ENCODE results near the gene FHIT. TPM values are rescaled to one million over a fixed set of nuclear protein-coding genes. Genes with fewer than 3 reads are reported as not detected.

The FHIT gene
- polyA plus RNA-seq, 1 of the 3 experiments (the other 2 are of a cell fraction): 0.41 TPM

DNA sequence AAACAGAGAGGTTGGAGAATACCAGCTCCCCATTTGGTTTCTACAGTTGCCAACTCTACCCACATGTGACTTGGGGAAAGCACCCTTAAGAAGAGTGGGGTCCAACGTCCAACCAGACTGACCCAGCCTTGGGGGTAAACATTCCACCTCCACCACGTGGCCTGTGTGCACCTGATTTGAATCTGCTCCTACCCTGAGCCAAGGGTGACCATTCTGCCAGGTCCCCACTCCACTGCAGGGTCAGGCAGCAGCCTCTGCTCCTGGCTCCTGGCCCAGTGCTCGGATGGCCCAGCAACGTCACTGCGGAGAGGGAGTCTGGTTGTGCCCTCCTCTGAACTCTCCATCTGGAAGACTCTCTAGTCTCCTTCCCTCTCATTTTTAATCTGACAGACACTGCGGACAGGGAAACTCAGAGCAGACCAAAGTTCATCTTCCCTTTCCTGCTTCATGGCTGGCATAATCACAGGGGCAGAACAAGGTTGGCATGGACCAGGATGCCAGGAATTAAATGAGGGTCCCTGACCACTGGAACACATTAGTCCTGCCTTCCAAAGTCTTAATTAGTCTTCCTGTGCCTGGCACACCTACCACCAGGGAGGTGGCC, 29.4 kb downstream of the FHIT start:
- no peak for DNase-seq
- Histone ChIP-seq H3F3A (replicated peaks; ENCODE audit: insufficient read depth) (no peaks in the 10 kb centered on the region), H3K79me2 (ENCODE audit: insufficient read depth) (no peaks in the 10 kb centered on the region), H3K27me3 (ENCODE audit: insufficient read depth) (no peaks in the 10 kb centered on the region), H3K9me3 (no peaks in the 10 kb centered on the region), H3K4me1 (ENCODE audit: control insufficient read depth in 1 of 2, insufficient read depth in 2 of 2, low read depth in 1 of 2, low read length in 1 of 2) (peaks cover 0 to 15% of the 10 kb centered on the region in 2 experiments; a peak in 1 of 4 replicates), H4K20me1 (ENCODE audit: insufficient read depth) (no peaks in the 10 kb centered on the region), H3K36me3 (replicated peaks in 1 of 2; ENCODE audit: control insufficient read depth in 1 of 2, insufficient read depth in 2 of 2, low read length in 1 of 2) (no peaks in the 10 kb centered on the region), H3K27ac (ENCODE audit: low read depth in 2 of 2, low read length in 1 of 2) (no peak overlapping the region), H3K9ac (no peak overlapping the region), H3K4me2 (no peak overlapping the region), H3K9me2 (no peaks in the 10 kb centered on the region), H3K4me3 (ENCODE audit: low read depth in 2 of 2, low read length in 1 of 2) (no peak overlapping the region), H2AFZ (ENCODE audit: low read depth) (no peak overlapping the region)
- TF ChIP-seq JUND (IDR thresholded peaks at IDR 0.05): no peak
- TF ChIP-seq NRF1 (IDR thresholded peaks at IDR 0.05; ENCODE audit: low read depth, low read length): no peak
- TF ChIP-seq TCF12 (IDR thresholded peaks at IDR 0.05): no peak
- TF ChIP-seq EP300 (IDR thresholded peaks at IDR 0.05; ENCODE audit: borderline replicate concordance in 1 of 2, low read depth in 1 of 2, low read length in 1 of 2): no peak
- TF ChIP-seq TAF1 (IDR thresholded peaks at IDR 0.05; ENCODE audit: borderline replicate concordance, low read depth, low read length): no peak
- no peak for TF ChIP-seq TEAD4 (IDR thresholded peaks at IDR 0.05; ENCODE audit: borderline replicate concordance, insufficient read depth)
- no peak for TF ChIP-seq FOXM1 (IDR thresholded peaks at IDR 0.05; ENCODE audit: low read depth)
- no peak for TF ChIP-seq RFX5 (IDR thresholded peaks at IDR 0.05; ENCODE audit: low read length)
- no peak for TF ChIP-seq YY1 (IDR thresholded peaks at IDR 0.05; ENCODE audit: low read depth)
- TF ChIP-seq, protein P1, sequence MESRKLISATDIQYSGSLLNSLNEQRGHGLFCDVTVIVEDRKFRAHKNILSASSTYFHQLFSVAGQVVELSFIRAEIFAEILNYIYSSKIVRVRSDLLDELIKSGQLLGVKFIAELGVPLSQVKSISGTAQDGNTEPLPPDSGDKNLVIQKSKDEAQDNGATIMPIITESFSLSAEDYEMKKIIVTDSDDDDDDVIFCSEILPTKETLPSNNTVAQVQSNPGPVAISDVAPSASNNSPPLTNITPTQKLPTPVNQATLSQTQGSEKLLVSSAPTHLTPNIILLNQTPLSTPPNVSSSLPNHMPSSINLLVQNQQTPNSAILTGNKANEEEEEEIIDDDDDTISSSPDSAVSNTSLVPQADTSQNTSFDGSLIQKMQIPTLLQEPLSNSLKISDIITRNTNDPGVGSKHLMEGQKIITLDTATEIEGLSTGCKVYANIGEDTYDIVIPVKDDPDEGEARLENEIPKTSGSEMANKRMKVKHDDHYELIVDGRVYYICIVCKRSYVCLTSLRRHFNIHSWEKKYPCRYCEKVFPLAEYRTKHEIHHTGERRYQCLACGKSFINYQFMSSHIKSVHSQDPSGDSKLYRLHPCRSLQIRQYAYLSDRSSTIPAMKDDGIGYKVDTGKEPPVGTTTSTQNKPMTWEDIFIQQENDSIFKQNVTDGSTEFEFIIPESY (IDR thresholded peaks at IDR 0.05; ENCODE audit: borderline replicate concordance, low read depth): no peak
- TF ChIP-seq, protein P2, sequence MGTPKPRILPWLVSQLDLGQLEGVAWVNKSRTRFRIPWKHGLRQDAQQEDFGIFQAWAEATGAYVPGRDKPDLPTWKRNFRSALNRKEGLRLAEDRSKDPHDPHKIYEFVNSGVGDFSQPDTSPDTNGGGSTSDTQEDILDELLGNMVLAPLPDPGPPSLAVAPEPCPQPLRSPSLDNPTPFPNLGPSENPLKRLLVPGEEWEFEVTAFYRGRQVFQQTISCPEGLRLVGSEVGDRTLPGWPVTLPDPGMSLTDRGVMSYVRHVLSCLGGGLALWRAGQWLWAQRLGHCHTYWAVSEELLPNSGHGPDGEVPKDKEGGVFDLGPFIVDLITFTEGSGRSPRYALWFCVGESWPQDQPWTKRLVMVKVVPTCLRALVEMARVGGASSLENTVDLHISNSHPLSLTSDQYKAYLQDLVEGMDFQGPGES (IDR thresholded peaks at IDR 0.05; ENCODE audit: low read depth, low read length): no peak
- no peak for TF ChIP-seq RCOR1 (IDR thresholded peaks at IDR 0.05; ENCODE audit: low read length)
- TF ChIP-seq, protein P3, sequence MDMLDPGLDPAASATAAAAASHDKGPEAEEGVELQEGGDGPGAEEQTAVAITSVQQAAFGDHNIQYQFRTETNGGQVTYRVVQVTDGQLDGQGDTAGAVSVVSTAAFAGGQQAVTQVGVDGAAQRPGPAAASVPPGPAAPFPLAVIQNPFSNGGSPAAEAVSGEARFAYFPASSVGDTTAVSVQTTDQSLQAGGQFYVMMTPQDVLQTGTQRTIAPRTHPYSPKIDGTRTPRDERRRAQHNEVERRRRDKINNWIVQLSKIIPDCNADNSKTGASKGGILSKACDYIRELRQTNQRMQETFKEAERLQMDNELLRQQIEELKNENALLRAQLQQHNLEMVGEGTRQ (IDR thresholded peaks at IDR 0.05; ENCODE audit: borderline replicate concordance, low read depth, low read length): no peak
- WGBS (ENCODE audit: low lambda C conversion rate): 88% methylated on average over 4 of the region's 6 CpGs
- ChIA-PET POLR2A (no interaction called here), CTCF (no interaction called here)

DNA sequence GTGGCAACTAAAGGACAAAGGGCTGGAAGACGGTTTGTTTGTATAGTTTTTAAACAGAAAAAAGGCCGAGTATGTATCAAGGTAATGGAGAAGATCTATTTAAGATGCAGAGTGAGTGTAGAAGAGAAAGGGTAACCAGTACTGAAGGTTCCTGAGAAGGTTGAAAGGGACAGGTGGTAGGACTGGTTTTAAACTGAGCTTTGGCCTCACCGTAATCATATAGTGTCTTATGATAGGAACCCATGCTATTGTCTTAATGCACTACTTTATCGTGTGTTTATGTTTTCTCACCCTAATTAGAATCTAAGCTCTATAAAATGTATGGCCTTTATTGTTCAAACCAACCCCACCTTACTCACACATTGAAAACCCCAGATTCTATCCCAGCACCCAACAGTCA, 32.7 kb downstream of the FHIT start:
- Histone ChIP-seq H3K9me2 (no peaks in the 10 kb centered on the region), H3K27ac (ENCODE audit: low read depth in 2 of 2, low read length in 1 of 2) (no peak overlapping the region), H3K4me3 (ENCODE audit: low read depth in 2 of 2, low read length in 1 of 2) (no peak overlapping the region), H3F3A (replicated peaks; ENCODE audit: insufficient read depth) (no peaks in the 10 kb centered on the region), H3K4me1 (ENCODE audit: control insufficient read depth in 1 of 2, insufficient read depth in 2 of 2, low read depth in 1 of 2, low read length in 1 of 2) (peaks cover 0 to 13% of the 10 kb centered on the region in 2 experiments; a peak in 1 of 4 replicates), H3K9me3 (no peaks in the 10 kb centered on the region), H3K27me3 (ENCODE audit: insufficient read depth) (no peaks in the 10 kb centered on the region), H3K36me3 (replicated peaks in 1 of 2; ENCODE audit: control insufficient read depth in 1 of 2, insufficient read depth in 2 of 2, low read length in 1 of 2) (no peaks in the 10 kb centered on the region), H3K79me2 (ENCODE audit: insufficient read depth) (no peaks in the 10 kb centered on the region), H4K20me1 (ENCODE audit: insufficient read depth) (no peaks in the 10 kb centered on the region), H3K9ac (no peak overlapping the region), H3K4me2 (no peak overlapping the region), H2AFZ (ENCODE audit: low read depth) (no peak overlapping the region)
- CTCF ChIA-PET: no interaction called here
- WGBS (ENCODE audit: low lambda C conversion rate): 51% methylated on average over 4 of the region's 4 CpGs
- no peak for DNase-seq
- TF ChIP-seq, protein P4, sequence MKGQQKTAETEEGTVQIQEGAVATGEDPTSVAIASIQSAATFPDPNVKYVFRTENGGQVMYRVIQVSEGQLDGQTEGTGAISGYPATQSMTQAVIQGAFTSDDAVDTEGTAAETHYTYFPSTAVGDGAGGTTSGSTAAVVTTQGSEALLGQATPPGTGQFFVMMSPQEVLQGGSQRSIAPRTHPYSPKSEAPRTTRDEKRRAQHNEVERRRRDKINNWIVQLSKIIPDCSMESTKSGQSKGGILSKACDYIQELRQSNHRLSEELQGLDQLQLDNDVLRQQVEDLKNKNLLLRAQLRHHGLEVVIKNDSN (IDR thresholded peaks at IDR 0.05; ENCODE audit: borderline replicate concordance, low read depth): no peak
- TF ChIP-seq GATA2 (CRISPR knock-in tag; IDR thresholded peaks at IDR 0.05): no peak
- no peak for TF ChIP-seq RXRA (IDR thresholded peaks at IDR 0.05; ENCODE audit: borderline replicate concordance, low read depth)
- no peak for TF ChIP-seq NFIC (IDR thresholded peaks at IDR 0.05; ENCODE audit: borderline replicate concordance)
- TF ChIP-seq NRF1 (IDR thresholded peaks at IDR 0.05; ENCODE audit: low read depth, low read length): no peak
- TF ChIP-seq, protein P2 (IDR thresholded peaks at IDR 0.05; ENCODE audit: low read depth, low read length): no peak
- no peak for TF ChIP-seq GABPA (IDR thresholded peaks at IDR 0.05; ENCODE audit: low read depth)
- TF ChIP-seq, protein P1 (IDR thresholded peaks at IDR 0.05; ENCODE audit: borderline replicate concordance, low read depth): no peak
- no peak for TF ChIP-seq FOXJ3 (CRISPR knock-in tag; IDR thresholded peaks at IDR 0.05)
- POLR2A ChIA-PET: no interaction called here
